IMR-90 (cell line): ENCODE data around the gene ADD1.

Source experiments
- BHLHE40 ChIP-seq: fragments of 150-350 bp; IDR thresholded peaks from 2 replicates; pipeline ENCODE4 v1.6.1; 2016; ENCODE audit warnings: mild to moderate bottlenecking, low read depth, low read length
- CHD1 ChIP-seq: IDR thresholded peaks from 2 replicates; pipeline ENCODE4 v1.6.1; 2012; ENCODE audit warnings: low read depth, low read length, improper control_type of control experiment
- FOS ChIP-seq: fragments of 150-350 bp; IDR thresholded peaks from 2 replicates; pipeline ENCODE4 v1.6.1; 2016; ENCODE audit warnings: low read depth, low read length
- MAFK ChIP-seq: IDR thresholded peaks from 2 replicates; pipeline ENCODE4 v1.6.1; 2012; ENCODE audit warnings: low read depth, low read length, improper control_type of control experiment
- MXI1 ChIP-seq: IDR thresholded peaks from 2 replicates; pipeline ENCODE4 v1.6.1; 2012; ENCODE audit warnings: low read depth, mild to moderate bottlenecking, low read length, moderate library complexity, borderline replicate concordance
- NFE2L2 ChIP-seq: fragments of 150-350 bp; IDR thresholded peaks from 2 replicates; pipeline ENCODE4 v1.6.1; 2016; ENCODE audit warnings: low read depth, mild to moderate bottlenecking, low read length
- POLR2A ChIP-seq: IDR thresholded peaks from 2 replicates; pipeline ENCODE4 v1.6.1; 2012; ENCODE audit warnings: mild to moderate bottlenecking, low read depth, low read length
- RAD21 ChIP-seq: IDR thresholded peaks from 2 replicates; pipeline ENCODE4 v1.6.1; 2012; ENCODE audit warnings: low read length, improper control_type of control experiment
- RCOR1 ChIP-seq: IDR thresholded peaks from 2 replicates; pipeline ENCODE4 v1.6.1; 2012; ENCODE audit warnings: mild to moderate bottlenecking, low read length, improper control_type of control experiment; ENCODE audit not compliant: insufficient replicate concordance
- SMC3 ChIP-seq: fragments of 150-350 bp; IDR thresholded peaks from 2 replicates; pipeline ENCODE4 v1.6.1; 2016; ENCODE audit warnings: low read depth, mild to moderate bottlenecking, antibody characterized with exemption, low read length, moderate library complexity
- TF ChIP-seq, protein P1 (sequence below): fragments of 150-350 bp; IDR thresholded peaks from 2 replicates; pipeline ENCODE4 v1.6.1; 2017; ENCODE audit warnings: mild to moderate bottlenecking, antibody characterized with exemption, low read length, low read depth
- TF ChIP-seq, protein P2 (sequence below): conservative IDR thresholded peaks from 2 replicates; pipeline ENCODE4 v1.5.1; 2012; ENCODE audit warnings: mild to moderate bottlenecking, low read depth, low read length, improper control_type of control experiment
- TF ChIP-seq, protein P3 (sequence below): fragments of 150-350 bp; IDR thresholded peaks from 2 replicates; pipeline ENCODE4 v1.6.1; 2016; ENCODE audit warnings: low read depth, mild to moderate bottlenecking, low read length, moderate library complexity, borderline replicate concordance

DNA sequence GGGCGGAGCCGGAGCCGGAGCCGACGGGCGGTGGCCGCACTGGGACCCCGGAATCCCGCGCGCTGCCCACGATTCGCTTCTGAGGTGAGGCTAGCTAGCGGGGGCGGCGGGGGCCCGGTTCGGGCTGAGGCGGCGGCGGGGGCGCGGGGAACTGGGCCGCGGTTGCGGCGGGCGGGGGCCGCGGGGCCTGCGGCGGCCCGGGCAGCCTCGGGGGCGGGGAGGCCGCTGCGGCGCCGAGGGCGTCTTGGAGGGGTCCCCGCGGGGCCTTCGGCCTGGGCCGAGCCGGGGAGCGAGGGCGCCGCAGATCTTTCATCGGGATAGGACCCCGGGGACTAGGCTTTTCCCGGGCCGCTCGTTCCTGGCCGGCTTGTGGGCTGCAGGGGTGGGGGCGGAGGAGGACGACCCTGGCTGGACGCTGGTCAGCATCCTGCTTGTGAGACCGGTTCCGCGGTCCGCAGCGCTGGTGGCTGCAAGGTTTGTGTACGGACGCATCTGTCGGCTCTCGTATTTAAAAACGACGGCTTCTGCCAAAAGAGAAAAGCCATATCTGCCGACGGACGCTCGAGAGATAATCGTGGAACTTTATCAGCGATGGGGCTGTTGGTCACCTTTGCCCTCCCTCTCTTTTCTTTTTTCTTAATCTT, 419 bp downstream of the ADD1 start:
- TF ChIP-seq RCOR1 = no peak
- no peak for TF ChIP-seq MAFK
- TF ChIP-seq, protein P1, sequence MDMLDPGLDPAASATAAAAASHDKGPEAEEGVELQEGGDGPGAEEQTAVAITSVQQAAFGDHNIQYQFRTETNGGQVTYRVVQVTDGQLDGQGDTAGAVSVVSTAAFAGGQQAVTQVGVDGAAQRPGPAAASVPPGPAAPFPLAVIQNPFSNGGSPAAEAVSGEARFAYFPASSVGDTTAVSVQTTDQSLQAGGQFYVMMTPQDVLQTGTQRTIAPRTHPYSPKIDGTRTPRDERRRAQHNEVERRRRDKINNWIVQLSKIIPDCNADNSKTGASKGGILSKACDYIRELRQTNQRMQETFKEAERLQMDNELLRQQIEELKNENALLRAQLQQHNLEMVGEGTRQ = no peak
- TF ChIP-seq, protein P2, sequence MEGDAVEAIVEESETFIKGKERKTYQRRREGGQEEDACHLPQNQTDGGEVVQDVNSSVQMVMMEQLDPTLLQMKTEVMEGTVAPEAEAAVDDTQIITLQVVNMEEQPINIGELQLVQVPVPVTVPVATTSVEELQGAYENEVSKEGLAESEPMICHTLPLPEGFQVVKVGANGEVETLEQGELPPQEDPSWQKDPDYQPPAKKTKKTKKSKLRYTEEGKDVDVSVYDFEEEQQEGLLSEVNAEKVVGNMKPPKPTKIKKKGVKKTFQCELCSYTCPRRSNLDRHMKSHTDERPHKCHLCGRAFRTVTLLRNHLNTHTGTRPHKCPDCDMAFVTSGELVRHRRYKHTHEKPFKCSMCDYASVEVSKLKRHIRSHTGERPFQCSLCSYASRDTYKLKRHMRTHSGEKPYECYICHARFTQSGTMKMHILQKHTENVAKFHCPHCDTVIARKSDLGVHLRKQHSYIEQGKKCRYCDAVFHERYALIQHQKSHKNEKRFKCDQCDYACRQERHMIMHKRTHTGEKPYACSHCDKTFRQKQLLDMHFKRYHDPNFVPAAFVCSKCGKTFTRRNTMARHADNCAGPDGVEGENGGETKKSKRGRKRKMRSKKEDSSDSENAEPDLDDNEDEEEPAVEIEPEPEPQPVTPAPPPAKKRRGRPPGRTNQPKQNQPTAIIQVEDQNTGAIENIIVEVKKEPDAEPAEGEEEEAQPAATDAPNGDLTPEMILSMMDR = no peak
- TF ChIP-seq, protein P3, sequence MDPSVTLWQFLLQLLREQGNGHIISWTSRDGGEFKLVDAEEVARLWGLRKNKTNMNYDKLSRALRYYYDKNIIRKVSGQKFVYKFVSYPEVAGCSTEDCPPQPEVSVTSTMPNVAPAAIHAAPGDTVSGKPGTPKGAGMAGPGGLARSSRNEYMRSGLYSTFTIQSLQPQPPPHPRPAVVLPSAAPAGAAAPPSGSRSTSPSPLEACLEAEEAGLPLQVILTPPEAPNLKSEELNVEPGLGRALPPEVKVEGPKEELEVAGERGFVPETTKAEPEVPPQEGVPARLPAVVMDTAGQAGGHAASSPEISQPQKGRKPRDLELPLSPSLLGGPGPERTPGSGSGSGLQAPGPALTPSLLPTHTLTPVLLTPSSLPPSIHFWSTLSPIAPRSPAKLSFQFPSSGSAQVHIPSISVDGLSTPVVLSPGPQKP = no peak
- no peak for TF ChIP-seq BHLHE40
- 0 out of 2 replicates have a peak, but pooled peaks have one; percentile 25 for TF ChIP-seq POLR2A
- TF ChIP-seq MXI1 = 0 out of 2 replicates have a peak, but pooled peaks have one; percentile 19
- no peak for TF ChIP-seq RAD21
- no peak for TF ChIP-seq NFE2L2
- no peak for TF ChIP-seq SMC3
- TF ChIP-seq CHD1 = no peak
- TF ChIP-seq FOS = no peak
